ENCODE measurements around the gene M1AP.

M1AP gene

GRCh38 chr2:74583504-74583903 lies 64.6 kb downstream of the M1AP start:
- H2BK120ac ChIP-seq (ENCODE audit: low read depth, low read length), result no peak overlapping the region
- peak; percentile 80 for DNase-seq
- peak overlapping the region; percentile 89 for H3K27ac ChIP-seq (ENCODE audit: low read length, poor library complexity, severe bottlenecking)
- H2AK5ac ChIP-seq (ENCODE audit: low read length, severe bottlenecking), result peak overlapping the region; percentile 90
- peak overlapping the region; percentile 64 for H3K9ac ChIP-seq (ENCODE audit: low read length)
- H3K23ac ChIP-seq (ENCODE audit: low read length in 2 of 2), result no peak overlapping the region
- H3K9me3 ChIP-seq (ENCODE audit: control insufficient read depth, low read length), result no peaks in the 10 kb centered on the region
- H3K36me3 ChIP-seq (ENCODE audit: control insufficient read depth in 1 of 2, insufficient read depth in 2 of 2, low read depth in 1 of 2, low read length in 2 of 2), result no peaks in the 10 kb centered on the region
- H4K91ac ChIP-seq (ENCODE audit: low read length), result no peak overlapping the region
- H2AFZ ChIP-seq (ENCODE audit: low read depth, low read length), result peak overlapping the region; percentile 61
- peak overlapping the region; percentile 31 for H4K8ac ChIP-seq (ENCODE audit: low read length)
- no peaks in the 10 kb centered on the region for H3K79me1 ChIP-seq (replicated peaks; ENCODE audit: low read length, poor library complexity, severe bottlenecking)
- no peak overlapping the region for H3K14ac ChIP-seq (ENCODE audit: low read length in 2 of 2)
- H3K27me3 ChIP-seq (ENCODE audit: control insufficient read depth in 1 of 2, insufficient read depth in 1 of 2, low read length in 2 of 2), result peaks cover 0 to 2% of the 10 kb centered on the region in 2 experiments
- H3K4me2 ChIP-seq (ENCODE audit: low read length, poor library complexity, severe bottlenecking), result peak overlapping the region; percentile 24
- peaks cover 4% of the 10 kb centered on the region for H3K4me1 ChIP-seq (ENCODE audit: control insufficient read depth, insufficient read depth, low read depth, low read length)
- peak overlapping the region; percentile 68 to 82 for H3K18ac ChIP-seq (ENCODE audit: low read depth in 1 of 2, low read length in 2 of 2)
- H2BK5ac ChIP-seq (ENCODE audit: low read depth, low read length, poor library complexity, severe bottlenecking), result peak overlapping the region; percentile 49
- H2BK15ac ChIP-seq (ENCODE audit: low read depth, poor library complexity, severe bottlenecking), result no peak overlapping the region
- peak overlapping the region; percentile 71 to 75 for H2BK12ac ChIP-seq (ENCODE audit: low read length in 2 of 2)
- H3K4ac ChIP-seq (ENCODE audit: low read depth in 1 of 2, low read length in 2 of 2), result peak overlapping the region in 1 of 2 experiments; percentile 82
- peak overlapping the region in 1 of 2 experiments; percentile 56 for H3K4me3 ChIP-seq (ENCODE audit: insufficient read depth in 1 of 2, low read depth in 1 of 2, low read length in 2 of 2)

- Histone ChIP-seq H2BK15ac (ENCODE audit: low read depth, poor library complexity, severe bottlenecking) (no peak overlapping the region), H3K36me3 (ENCODE audit: control insufficient read depth in 1 of 2, insufficient read depth in 2 of 2, low read depth in 1 of 2, low read length in 2 of 2) (no peaks in the 10 kb centered on the region), H3K18ac (ENCODE audit: low read depth in 1 of 2, low read length in 2 of 2) (no peak overlapping the region), H3K4me1 (ENCODE audit: control insufficient read depth, insufficient read depth, low read depth, low read length) (peaks cover 4% of the 10 kb centered on the region), H3K23ac (ENCODE audit: low read length in 2 of 2) (no peak overlapping the region), H3K9ac (ENCODE audit: low read length) (no peak overlapping the region), H3K27me3 (ENCODE audit: control insufficient read depth in 1 of 2, insufficient read depth in 1 of 2, low read length in 2 of 2) (no peaks in the 10 kb centered on the region), H4K91ac (ENCODE audit: low read length) (no peak overlapping the region), H2BK120ac (ENCODE audit: low read depth, low read length) (no peak overlapping the region), H3K4me3 (ENCODE audit: insufficient read depth in 1 of 2, low read depth in 1 of 2, low read length in 2 of 2) (no peak overlapping the region), H2AFZ (ENCODE audit: low read depth, low read length) (no peak overlapping the region), H2AK5ac (ENCODE audit: low read length, severe bottlenecking) (no peak overlapping the region), H3K4me2 (ENCODE audit: low read length, poor library complexity, severe bottlenecking) (no peak overlapping the region), H3K14ac (ENCODE audit: low read length in 2 of 2) (no peak overlapping the region), H3K9me3 (ENCODE audit: control insufficient read depth, low read length) (no peaks in the 10 kb centered on the region), H3K27ac (ENCODE audit: low read length, poor library complexity, severe bottlenecking) (no peak overlapping the region), H2BK12ac (ENCODE audit: low read length in 2 of 2) (no peak overlapping the region), H2BK5ac (ENCODE audit: low read depth, low read length, poor library complexity, severe bottlenecking) (no peak overlapping the region), H3K79me1 (replicated peaks; ENCODE audit: low read length, poor library complexity, severe bottlenecking) (no peaks in the 10 kb centered on the region), H4K8ac (ENCODE audit: low read length) (no peak overlapping the region), H3K4ac (ENCODE audit: low read depth in 1 of 2, low read length in 2 of 2) (no peak overlapping the region)
- WGBS, result no CpG with 5 or more reads among the region's 2 CpGs
- no peak for DNase-seq
These were observed 65.9 kb downstream of the M1AP start for GRCh38 chr2:74582184-74582583.

- WGBS, result 80% methylated on average over 2 of the region's 3 CpGs
- Histone ChIP-seq H2BK120ac (ENCODE audit: low read depth, low read length) (no peak overlapping the region), H3K4me3 (ENCODE audit: insufficient read depth in 1 of 2, low read depth in 1 of 2, low read length in 2 of 2) (no peak overlapping the region), H4K91ac (ENCODE audit: low read length) (no peak overlapping the region), H3K23ac (ENCODE audit: low read length in 2 of 2) (no peak overlapping the region), H2AFZ (ENCODE audit: low read depth, low read length) (no peak overlapping the region), H3K4me1 (ENCODE audit: control insufficient read depth, insufficient read depth, low read depth, low read length) (peaks cover 4% of the 10 kb centered on the region), H2BK5ac (ENCODE audit: low read depth, low read length, poor library complexity, severe bottlenecking) (no peak overlapping the region), H3K9ac (ENCODE audit: low read length) (no peak overlapping the region), H2BK15ac (ENCODE audit: low read depth, poor library complexity, severe bottlenecking) (no peak overlapping the region), H3K27ac (ENCODE audit: low read length, poor library complexity, severe bottlenecking) (no peak overlapping the region), H3K79me1 (replicated peaks; ENCODE audit: low read length, poor library complexity, severe bottlenecking) (no peaks in the 10 kb centered on the region), H3K14ac (ENCODE audit: low read length in 2 of 2) (no peak overlapping the region), H3K18ac (ENCODE audit: low read depth in 1 of 2, low read length in 2 of 2) (no peak overlapping the region), H3K36me3 (ENCODE audit: control insufficient read depth in 1 of 2, insufficient read depth in 2 of 2, low read depth in 1 of 2, low read length in 2 of 2) (no peaks in the 10 kb centered on the region), H2BK12ac (ENCODE audit: low read length in 2 of 2) (no peak overlapping the region), H3K9me3 (ENCODE audit: control insufficient read depth, low read length) (no peaks in the 10 kb centered on the region), H3K4ac (ENCODE audit: low read depth in 1 of 2, low read length in 2 of 2) (no peak overlapping the region), H4K8ac (ENCODE audit: low read length) (no peak overlapping the region), H3K27me3 (ENCODE audit: control insufficient read depth in 1 of 2, insufficient read depth in 1 of 2, low read length in 2 of 2) (no peaks in the 10 kb centered on the region), H3K4me2 (ENCODE audit: low read length, poor library complexity, severe bottlenecking) (no peak overlapping the region), H2AK5ac (ENCODE audit: low read length, severe bottlenecking) (no peak overlapping the region)
- no peak for DNase-seq
These were observed 66.7 kb downstream of the M1AP start for GRCh38 chr2:74581463-74581862.

GRCh38 chr2:74578408-74578807 lies 69.7 kb downstream of the M1AP start:
- no peak overlapping the region for H3K9ac ChIP-seq (ENCODE audit: low read length)
- H3K18ac ChIP-seq (ENCODE audit: low read depth in 1 of 2, low read length in 2 of 2), result no peak overlapping the region
- peak overlapping the region in 1 of 2 experiments; percentile 26 for H3K4ac ChIP-seq (ENCODE audit: low read depth in 1 of 2, low read length in 2 of 2)
- no peak overlapping the region for H2AFZ ChIP-seq (ENCODE audit: low read depth, low read length)
- no peaks in the 10 kb centered on the region for H3K36me3 ChIP-seq (ENCODE audit: control insufficient read depth in 1 of 2, insufficient read depth in 2 of 2, low read depth in 1 of 2, low read length in 2 of 2)
- H3K79me1 ChIP-seq (replicated peaks; ENCODE audit: low read length, poor library complexity, severe bottlenecking), result no peaks in the 10 kb centered on the region
- H3K23ac ChIP-seq (ENCODE audit: low read length in 2 of 2), result no peak overlapping the region
- no peak overlapping the region for H3K27ac ChIP-seq (ENCODE audit: low read length, poor library complexity, severe bottlenecking)
- H2AK5ac ChIP-seq (ENCODE audit: low read length, severe bottlenecking), result no peak overlapping the region
- H2BK15ac ChIP-seq (ENCODE audit: low read depth, poor library complexity, severe bottlenecking), result no peak overlapping the region
- WGBS, result 89% methylated on average over 3 of the region's 3 CpGs
- H3K14ac ChIP-seq (ENCODE audit: low read length in 2 of 2), result no peak overlapping the region
- peaks cover 2% of the 10 kb centered on the region for H3K4me1 ChIP-seq (ENCODE audit: control insufficient read depth, insufficient read depth, low read depth, low read length)
- H3K9me3 ChIP-seq (ENCODE audit: control insufficient read depth, low read length), result no peaks in the 10 kb centered on the region
- no peak overlapping the region for H4K91ac ChIP-seq (ENCODE audit: low read length)
- no peak overlapping the region for H2BK5ac ChIP-seq (ENCODE audit: low read depth, low read length, poor library complexity, severe bottlenecking)
- no peak overlapping the region for H4K8ac ChIP-seq (ENCODE audit: low read length)
- H2BK12ac ChIP-seq (ENCODE audit: low read length in 2 of 2), result no peak overlapping the region
- no peak overlapping the region for H3K4me2 ChIP-seq (ENCODE audit: low read length, poor library complexity, severe bottlenecking)
- no peak overlapping the region for H3K4me3 ChIP-seq (ENCODE audit: insufficient read depth in 1 of 2, low read depth in 1 of 2, low read length in 2 of 2)
- H3K27me3 ChIP-seq (ENCODE audit: control insufficient read depth in 1 of 2, insufficient read depth in 1 of 2, low read length in 2 of 2), result no peaks in the 10 kb centered on the region
- no peak for DNase-seq
- H2BK120ac ChIP-seq (ENCODE audit: low read depth, low read length), result no peak overlapping the region
